CD4-positive, alpha-beta T cell treated with Interferon gamma for 1 hour (primary cell): ENCODE measurements around the gene ZFYVE28.
A peak's percentile ranks its signal among the peaks of the same experiment; 100 is the strongest.

Experiments used
- DNase-seq: peaks from one replicate; pipeline ENCODE4 v3.0.0-alpha.2; 2020

ZFYVE28 gene

GRCh38 chr4:2254665-2255500, 163.6 kb downstream of the ZFYVE28 start:
- DNase-seq = no peak

- DNase-seq = no peak
These were observed 165.0 kb downstream of the ZFYVE28 start for GRCh38 chr4:2253160-2254084.

- no peak for DNase-seq
These were observed 165.8 kb downstream of the ZFYVE28 start for GRCh38 chr4:2252530-2253091.

GRCh38 chr4:2251795-2252529, 166.5 kb downstream of the ZFYVE28 start:
- no peak for DNase-seq

GRCh38 chr4:2251073-2251794, 167.2 kb downstream of the ZFYVE28 start:
- DNase-seq = no peak

GRCh38 chr4:2250357-2251072, 167.9 kb downstream of the ZFYVE28 start:
- DNase-seq = no peak

GRCh38 chr4:2249526-2250356, 168.7 kb downstream of the ZFYVE28 start:
- no peak for DNase-seq

GRCh38 chr4:2248821-2249261, 169.6 kb downstream of the ZFYVE28 start:
- DNase-seq = no peak

GRCh38 chr4:2248044-2248780, 170.2 kb downstream of the ZFYVE28 start:
- DNase-seq = no peak

GRCh38 chr4:2247128-2248043, 171.1 kb downstream of the ZFYVE28 start:
- no peak for DNase-seq

- no peak for DNase-seq
These were observed 171.9 kb downstream of the ZFYVE28 start for GRCh38 chr4:2246384-2247127.

- DNase-seq = no peak
These were observed 172.6 kb downstream of the ZFYVE28 start for GRCh38 chr4:2245787-2246275.

GRCh38 chr4:2245057-2245786, 173.2 kb downstream of the ZFYVE28 start:
- no peak for DNase-seq

- DNase-seq = no peak
These were observed 174.6 kb downstream of the ZFYVE28 start for GRCh38 chr4:2243681-2244380.

GRCh38 chr4:2241410-2242353, 176.8 kb downstream of the ZFYVE28 start, which contains the start of the genes HAUS3 and POLN:
Gene HAUS3 (minus strand): TSS chr4:2242121. CDS start chr4:2240946, 1,175 bp downstream.
Gene POLN (minus strand): TSS chr4:2242121. CDS start chr4:2229231, 12,890 bp downstream.
- DNase-seq = peak; percentile 98
